Hepatocyte (in vitro differentiated cells): ENCODE results near the gene JAG1. TPM values are rescaled to one million over a fixed set of nuclear protein-coding genes. Genes with fewer than 3 reads are reported as not detected.

ENCODE experiments used
- DNase-seq: peaks from one replicate; pipeline ENCODE4 v3.0.0-alpha.2; 2016; ENCODE audit warnings: low spot score
- H2AFZ ChIP-seq: fragments of 200-600 bp; sonication (generic); 2 replicates; pipeline ENCODE4 v1.6.0; 2016; ENCODE audit warnings: antibody characterized with exemption, mild to moderate bottlenecking
- H3K27ac ChIP-seq: fragments of 200-600 bp; sonication (generic); 2 replicates; pipeline ENCODE4 v1.5.1; 2016; ENCODE audit warnings: mild to moderate bottlenecking
- H3K27me3 ChIP-seq: fragments of 200-600 bp; sonication (generic); 2 replicates; pipeline ENCODE4 v1.6.1; 2016
- H3K36me3 ChIP-seq: fragments of 200-600 bp; sonication (generic); replicated peaks from 2 replicates; pipeline ENCODE4 v1.5.1; 2016; ENCODE audit warnings: low read depth; ENCODE audit not compliant: insufficient read depth
- H3K4me1 ChIP-seq: fragments of 200-600 bp; sonication (generic); 2 replicates; pipeline ENCODE4 v1.5.1; 2016; ENCODE audit warnings: mild to moderate bottlenecking, moderate library complexity; ENCODE audit not compliant: insufficient read depth
- H3K4me2 ChIP-seq: fragments of 200-600 bp; sonication (generic); 2 replicates; pipeline ENCODE4 v1.6.0; 2016
- H3K4me3 ChIP-seq: fragments of 200-600 bp; sonication (generic); 2 replicates; pipeline ENCODE4 v1.5.1; 2016; ENCODE audit warnings: mild to moderate bottlenecking
- H3K79me2 ChIP-seq: fragments of 200-600 bp; sonication (generic); 2 replicates; pipeline ENCODE4 v1.6.0; 2017; ENCODE audit warnings: mild to moderate bottlenecking
- H3K9me2 ChIP-seq: fragments of 200-600 bp; sonication (generic); replicated peaks from 2 replicates; pipeline ENCODE4 v1.6.0; 2017; ENCODE audit warnings: mild to moderate bottlenecking; ENCODE audit not compliant: insufficient read depth
- H3K9me3 ChIP-seq: fragments of 200-600 bp; sonication (generic); 2 replicates; pipeline ENCODE4 v1.5.1; 2016; ENCODE audit warnings: low read depth, mild to moderate bottlenecking
- H4K20me1 ChIP-seq: fragments of 200-600 bp; sonication (generic); 2 replicates; pipeline ENCODE4 v1.6.0; 2016; ENCODE audit warnings: mild to moderate bottlenecking; ENCODE audit not compliant: insufficient read depth, poor library complexity, severe bottlenecking
- EZH2 ChIP-seq: fragments of 200-600 bp; sonication (generic); IDR thresholded peaks from 2 replicates; pipeline ENCODE4 v1.6.1; 2016; ENCODE audit warnings: antibody characterized with exemption, mild to moderate bottlenecking, borderline replicate concordance
- EZH2phosphoT487 ChIP-seq: fragments of 200-600 bp; sonication (generic); IDR thresholded peaks from one replicate; pipeline ENCODE4 v1.6.1; 2018; ENCODE audit warnings: antibody characterized with exemption, mild to moderate bottlenecking, low read depth, moderate library complexity; ENCODE audit not compliant: unreplicated experiment, severe bottlenecking
- WGBS: methylation state at CpG from one replicate; pipeline ENCODE4 v1.1.6; 2016; ENCODE audit warnings: low lambda C conversion rate; ENCODE audit errors: missing lambda C conversion rate; 5-methylcytosine and 5-hydroxymethylcytosine counted together
- polyA plus RNA-seq: library from polyadenylated mRNA; unstranded; fragments of >200 nt; fragmentation: Nextera tagmentation; extraction: Ambion mirVana; gene quantifications from 2 replicates; pipeline ENCODE4 v1.2.1, GENCODE V29; 2016
- total RNA-seq: library from RNA; depleted of rRNA; stranded (reverse); fragments of >200 nt; gene quantifications from 2 replicates; pipeline ENCODE4 v1.2.3, GENCODE V29; 2014
- TF ChIP-seq, protein P1 (sequence below): fragments of 200-600 bp; sonication (generic); IDR thresholded peaks from 2 replicates; pipeline ENCODE4 v1.5.1; 2016; ENCODE audit warnings: antibody characterized with exemption, mild to moderate bottlenecking; ENCODE audit not compliant: poor library complexity

Gene JAG1
- total and polyA plus RNA-seq, 2 experiments from 2014 or later = 21.0 to 51.5 TPM

DNA sequence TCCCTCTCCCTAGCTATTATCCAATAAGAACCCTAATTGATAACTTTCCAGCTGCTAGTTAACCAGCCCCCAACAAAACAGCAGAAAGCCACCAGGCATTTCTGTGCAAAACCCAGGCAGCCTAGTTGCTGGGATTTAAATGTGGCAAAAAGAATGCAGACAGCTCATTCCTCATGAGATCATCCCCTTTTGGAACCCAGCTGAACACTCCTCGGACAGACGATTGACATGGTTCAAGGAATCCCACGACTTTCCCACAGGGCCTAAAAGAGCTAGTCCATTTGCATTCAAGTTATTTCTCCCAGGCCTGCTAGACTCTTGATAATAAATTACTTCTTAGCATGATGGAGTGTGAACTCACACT, 24.0 kb downstream of the JAG1 start:
- 55% methylated on average over 3 of the region's 3 CpGs for WGBS

DNA sequence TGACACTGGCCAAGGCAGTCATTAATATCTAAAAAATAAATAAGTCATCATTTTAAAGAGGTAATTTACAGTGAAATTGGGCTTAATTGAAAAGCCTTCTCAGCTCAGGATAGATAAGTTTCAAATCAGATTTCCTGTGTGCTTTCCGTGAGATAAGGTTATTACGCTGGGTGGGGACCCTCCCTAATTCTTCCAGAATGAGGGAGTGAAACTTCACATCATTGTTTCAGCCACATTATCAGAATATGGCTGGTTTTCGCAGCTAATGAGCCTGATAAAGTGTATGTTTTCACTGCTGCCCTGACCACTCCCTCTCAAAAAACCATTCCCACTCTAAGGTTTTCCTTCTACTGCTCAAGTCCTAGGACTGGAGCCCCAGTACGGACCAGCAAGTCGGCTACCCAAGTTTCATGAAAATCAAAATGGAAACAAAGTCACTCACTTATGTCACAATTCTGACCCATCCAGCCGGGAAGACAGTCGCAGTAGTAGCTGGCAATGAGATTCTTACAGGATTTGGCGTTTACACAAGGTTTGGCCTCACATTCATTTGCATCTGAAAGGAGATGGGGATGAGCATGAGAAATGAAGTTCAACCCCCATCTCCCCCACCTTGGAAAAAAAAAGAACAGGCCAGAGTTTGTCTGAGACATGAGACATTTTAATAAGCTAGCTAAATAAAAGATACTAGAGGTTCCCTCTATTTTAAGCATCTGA, 24.6 kb downstream of the JAG1 start:
- no peaks in the 10 kb centered on the region for H4K20me1 ChIP-seq
- 88% methylated on average over 8 of the region's 8 CpGs for WGBS
- H3K4me1 ChIP-seq = peaks cover 30% of the 10 kb centered on the region
- peaks cover 18% of the 10 kb centered on the region for H3K79me2 ChIP-seq
- H3K27me3 ChIP-seq = no peaks in the 10 kb centered on the region
- H3K4me3 ChIP-seq = no peak overlapping the region
- no peaks in the 10 kb centered on the region for H3K9me3 ChIP-seq
- H3K9me2 ChIP-seq = no peaks in the 10 kb centered on the region
- no peak overlapping the region for H3K4me2 ChIP-seq
- TF ChIP-seq EZH2phosphoT487 (no peak), EZH2 (no peak)
- TF ChIP-seq, protein P1, sequence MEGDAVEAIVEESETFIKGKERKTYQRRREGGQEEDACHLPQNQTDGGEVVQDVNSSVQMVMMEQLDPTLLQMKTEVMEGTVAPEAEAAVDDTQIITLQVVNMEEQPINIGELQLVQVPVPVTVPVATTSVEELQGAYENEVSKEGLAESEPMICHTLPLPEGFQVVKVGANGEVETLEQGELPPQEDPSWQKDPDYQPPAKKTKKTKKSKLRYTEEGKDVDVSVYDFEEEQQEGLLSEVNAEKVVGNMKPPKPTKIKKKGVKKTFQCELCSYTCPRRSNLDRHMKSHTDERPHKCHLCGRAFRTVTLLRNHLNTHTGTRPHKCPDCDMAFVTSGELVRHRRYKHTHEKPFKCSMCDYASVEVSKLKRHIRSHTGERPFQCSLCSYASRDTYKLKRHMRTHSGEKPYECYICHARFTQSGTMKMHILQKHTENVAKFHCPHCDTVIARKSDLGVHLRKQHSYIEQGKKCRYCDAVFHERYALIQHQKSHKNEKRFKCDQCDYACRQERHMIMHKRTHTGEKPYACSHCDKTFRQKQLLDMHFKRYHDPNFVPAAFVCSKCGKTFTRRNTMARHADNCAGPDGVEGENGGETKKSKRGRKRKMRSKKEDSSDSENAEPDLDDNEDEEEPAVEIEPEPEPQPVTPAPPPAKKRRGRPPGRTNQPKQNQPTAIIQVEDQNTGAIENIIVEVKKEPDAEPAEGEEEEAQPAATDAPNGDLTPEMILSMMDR = no peak
- H3K27ac ChIP-seq = no peak overlapping the region
- H3K36me3 ChIP-seq = no peaks in the 10 kb centered on the region
- no peak for DNase-seq
- H2AFZ ChIP-seq = no peak overlapping the region

More for the DNA sequence above, 24.0 kb downstream of the JAG1 start:
- Histone ChIP-seq H2AFZ (no peak overlapping the region), H3K4me1 (peaks cover 32% of the 10 kb centered on the region), H3K27me3 (no peaks in the 10 kb centered on the region), H4K20me1 (no peaks in the 10 kb centered on the region), H3K4me2 (no peak overlapping the region), H3K27ac (no peak overlapping the region), H3K79me2 (peaks cover 22% of the 10 kb centered on the region), H3K36me3 (no peaks in the 10 kb centered on the region), H3K9me2 (no peaks in the 10 kb centered on the region), H3K9me3 (no peaks in the 10 kb centered on the region), H3K4me3 (no peak overlapping the region)
- no peak for DNase-seq
- TF ChIP-seq, protein P1 = no peak
- TF ChIP-seq EZH2phosphoT487 = no peak
- no peak for TF ChIP-seq EZH2

DNA sequence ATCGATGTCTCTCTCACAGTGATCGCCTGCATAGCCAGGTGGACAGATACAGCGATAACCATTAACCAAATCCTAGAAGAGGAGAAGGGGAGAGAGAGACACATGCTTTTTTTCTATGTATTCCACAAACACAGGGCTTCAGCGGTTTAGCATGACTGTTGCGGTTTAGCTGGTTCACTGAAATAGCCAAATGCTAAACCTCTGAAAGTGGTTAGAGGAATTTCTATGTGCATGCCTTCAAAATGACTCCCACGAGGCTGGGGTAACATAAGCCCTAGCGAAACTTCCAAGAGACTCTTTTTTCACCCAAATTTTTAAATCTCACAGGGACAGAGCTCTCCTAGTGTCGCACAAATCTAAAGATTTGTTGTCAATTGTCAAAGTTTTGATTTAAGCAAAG, 25.1 kb downstream of the JAG1 start:
- Histone ChIP-seq H3K36me3 (no peaks in the 10 kb centered on the region), H3K27ac (no peak overlapping the region), H4K20me1 (no peaks in the 10 kb centered on the region), H3K4me2 (no peak overlapping the region), H3K4me1 (peaks cover 24% of the 10 kb centered on the region), H3K9me3 (no peaks in the 10 kb centered on the region), H3K27me3 (no peaks in the 10 kb centered on the region), H3K79me2 (peaks cover 14% of the 10 kb centered on the region), H2AFZ (no peak overlapping the region), H3K4me3 (no peak overlapping the region), H3K9me2 (no peaks in the 10 kb centered on the region)
- 75% methylated on average over 8 of the region's 8 CpGs for WGBS
- no peak for DNase-seq
- TF ChIP-seq EZH2phosphoT487 (no peak), EZH2 (no peak)
- TF ChIP-seq, protein P1 = no peak
